GM23338 (cell line): ENCODE measurements around the gene PRKX. TPM values are rescaled to one million over a fixed set of nuclear protein-coding genes. Genes with fewer than 3 reads are reported as not detected.

Source experiments
- ATAC-seq: fragments of 200-7000 bp; cut with Tn5 transposase; 3 replicates; pipeline ENCODE4 v1.9.1; 2020
- DNase-seq: peaks from one replicate; pipeline ENCODE4 v3.0.0-alpha.2; 2015; ENCODE audit warnings: low spot score
- H2AFZ ChIP-seq: fragments of 200-600 bp; sonication (generic); 2 replicates; pipeline ENCODE4 v1.8.0; 2016; ENCODE audit warnings: antibody characterized with exemption, mild to moderate bottlenecking, moderate library complexity
- H3F3A ChIP-seq: fragments of 200-600 bp; sonication (generic); replicated peaks from 2 replicates; pipeline ENCODE4 v1.8.0; 2017; ENCODE audit warnings: antibody characterized with exemption, mixed run types, low read depth
- H3K27ac ChIP-seq: fragments of 200-600 bp; sonication (generic); 2 replicates; pipeline ENCODE4 v1.6.1; 2016; ENCODE audit warnings: low read depth
- H3K27me3 ChIP-seq: fragments of 200-600 bp; sonication (generic); 2 replicates; pipeline ENCODE4 v1.8.0; 2016; ENCODE audit warnings: mild to moderate bottlenecking, mixed run types, moderate library complexity; ENCODE audit not compliant: insufficient read depth
- H3K36me3 ChIP-seq: fragments of 200-600 bp; sonication (generic); 2 replicates; pipeline ENCODE4 v1.8.0; 2016; ENCODE audit warnings: mild to moderate bottlenecking; ENCODE audit not compliant: insufficient read depth
- H3K4me1 ChIP-seq: fragments of 200-600 bp; sonication (generic); 2 replicates; pipeline ENCODE4 v1.8.0; 2016; ENCODE audit warnings: mild to moderate bottlenecking, moderate library complexity; ENCODE audit not compliant: insufficient read depth
- H3K4me2 ChIP-seq: fragments of 200-600 bp; sonication (generic); 2 replicates; pipeline ENCODE4 v1.7.1; 2017; ENCODE audit warnings: mixed run types
- H3K4me3 ChIP-seq: fragments of 200-600 bp; sonication (generic); 2 replicates; pipeline ENCODE4 v1.6.1; 2016; ENCODE audit warnings: mixed run types
- H3K79me2 ChIP-seq: fragments of 200-600 bp; sonication (generic); replicated peaks from 2 replicates; pipeline ENCODE4 v1.8.0; 2017; ENCODE audit warnings: mild to moderate bottlenecking; ENCODE audit not compliant: insufficient read depth
- H3K9me2 ChIP-seq: fragments of 200-600 bp; sonication (generic); 2 replicates; pipeline ENCODE4 v1.8.0; 2017; ENCODE audit not compliant: insufficient read depth
- H4K20me1 ChIP-seq: fragments of 200-600 bp; sonication (generic); replicated peaks from 2 replicates; pipeline ENCODE4 v1.8.0; 2017; ENCODE audit warnings: mild to moderate bottlenecking; ENCODE audit not compliant: insufficient read depth
- H3K27ac Mint-ChIP-seq: 2 replicates; pipeline ENCODE4 v1.8.0; 2020; ENCODE audit warnings: inconsistent platforms, mild to moderate bottlenecking, moderate library complexity, mixed read lengths
- H3K27me3 Mint-ChIP-seq: 3 replicates; pipeline ENCODE4 v1.8.0; 2022; ENCODE audit warnings: low read depth, mild to moderate bottlenecking, moderate library complexity, mixed read lengths, inconsistent platforms; ENCODE audit not compliant: insufficient read depth, poor library complexity
- H3K36me3 Mint-ChIP-seq: 3 replicates; pipeline ENCODE4 v1.8.0; 2021; ENCODE audit warnings: low read depth, mild to moderate bottlenecking, inconsistent platforms, moderate library complexity, mixed read lengths
- H3K4me1 Mint-ChIP-seq: 3 replicates; pipeline ENCODE4 v1.8.0; 2020; ENCODE audit warnings: mild to moderate bottlenecking, inconsistent platforms, mixed read lengths
- H3K4me3 Mint-ChIP-seq: 3 replicates; pipeline ENCODE4 v1.8.0; 2021; ENCODE audit warnings: moderate library complexity, mild to moderate bottlenecking, inconsistent platforms, mixed read lengths
- H3K9me3 Mint-ChIP-seq: 3 replicates; pipeline ENCODE4 v1.8.0; 2020; ENCODE audit warnings: moderate library complexity, mild to moderate bottlenecking, inconsistent platforms, mixed read lengths
- NANOG ChIP-seq: IDR thresholded peaks from 2 replicates; pipeline ENCODE4 v1.6.1; 2016; ENCODE audit warnings: antibody characterized with exemption, borderline replicate concordance
- POLR2AphosphoS5 ChIP-seq: IDR thresholded peaks from 2 replicates; pipeline ENCODE4 v1.6.1; 2016; ENCODE audit warnings: antibody characterized with exemption, low read depth
- long read RNA-seq: library from polyadenylated mRNA; unstranded; transcript quantifications from one replicate; pipeline ENCODE4 v2.0.0, GENCODE V29; 2020; ENCODE audit not compliant: unreplicated experiment
- polyA plus RNA-seq: library from polyadenylated mRNA; unstranded; fragments of >200 nt; fragmentation: Nextera tagmentation; extraction: Ambion mirVana; gene quantifications from 2 replicates; pipeline ENCODE4 v1.2.1, GENCODE V29; 2016
- total RNA-seq: library from RNA; depleted of rRNA; stranded (reverse); fragments of >200 nt; shearing (Covaris generic); gene quantifications from 2 replicates; pipeline ENCODE4 v1.2.3, GENCODE V29; 2014; rRNA removed
- TF ChIP-seq, protein P1 (sequence below), 2 experiments: fragments of 200-600 bp in 1 of 2; sonication (generic) in 1 of 2; conservative IDR thresholded peaks; 2 replicates each; pipeline versions ENCODE4 v1.5.1 to v1.6.1; 2016 to 2017; ENCODE audit warnings: antibody characterized with exemption in 2 of 2, low read depth in 2 of 2, mild to moderate bottlenecking in 2 of 2, moderate library complexity in 1 of 2
- TF ChIP-seq, protein P2 (sequence below): fragments of 250-450 bp; sonication (Bioruptor Pico); IDR thresholded peaks from 2 replicates; pipeline ENCODE4 v1.5.0; 2020; ENCODE audit warnings: mild to moderate bottlenecking, moderate library complexity

PRKX gene
- total RNA-seq (43.5 and 71.8 TPM in 2 replicates), polyA plus RNA-seq (11.7 and 12.9 TPM in 2 replicates)
- long read RNA-seq, full-length matches to known transcripts, result 8 of 9 reads
- long read RNA-seq, partial matches to known transcripts, result 0 of 9 reads
- long read RNA-seq, other reads (novel, unspliced or antisense), result 1 of 9 reads

DNA sequence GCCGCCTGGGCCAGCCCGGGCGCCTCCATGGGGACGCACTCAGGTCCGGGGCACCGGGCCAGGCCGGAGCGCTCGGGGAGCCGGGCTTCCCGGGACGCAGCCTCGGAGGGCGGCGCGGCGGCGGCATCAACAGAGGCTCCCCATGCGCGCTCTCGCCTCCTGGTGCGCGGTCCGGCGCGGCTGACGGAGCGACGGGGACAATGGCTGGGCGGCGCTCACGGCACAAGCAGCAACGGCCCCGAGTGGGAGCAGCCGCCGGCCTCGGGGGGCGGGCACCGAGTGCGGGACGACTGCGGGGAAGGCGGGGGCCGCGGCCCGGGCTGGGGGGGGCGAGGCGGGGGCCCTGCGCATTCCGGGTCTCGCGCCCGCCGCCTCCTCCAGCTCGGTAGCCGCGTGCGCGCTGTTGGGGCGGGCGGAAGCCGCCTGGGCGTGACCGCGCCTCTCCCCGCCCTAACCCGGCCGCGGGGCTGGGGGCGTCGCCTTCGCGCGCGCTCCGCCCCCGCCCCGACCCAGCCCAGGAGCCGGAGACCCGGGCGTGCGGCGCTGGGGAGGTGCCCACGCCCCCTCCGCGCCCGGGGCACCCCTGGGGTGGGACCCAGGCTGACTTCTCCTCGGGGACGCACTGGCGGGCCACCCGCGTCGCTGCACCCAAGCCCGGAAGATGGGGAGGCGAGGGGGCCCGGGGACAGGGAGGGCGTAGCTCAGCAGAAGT lies at the start of gene PRKX:
Gene PRKX (minus strand): TSS at position 425 of the 712 bp plus-strand sequence. CDS start 396 bp downstream, at position 29.
- H3K9me2 ChIP-seq, result no peaks in the 10 kb centered on the region
- Mint-ChIP-seq H3K27ac (no peak within 1 kb of the TSS), H3K36me3 (peaks cover 2% of the 10 kb centered on the region; the same call in 2 of the 3 replicates), H3K9me3 (no peaks in the 10 kb centered on the region), H3K27me3 (peaks cover 4% of the 10 kb centered on the region), H3K4me1 (peaks cover 11% of the 10 kb centered on the region; the same call in 1 of the 3 replicates), H3K4me3 (peak within 1 kb of the TSS; percentile 85)
- peaks cover 5% of the 10 kb centered on the region; the same call in 1 of the 2 replicates for H3K27me3 ChIP-seq
- H3K27ac ChIP-seq, result no peak within 1 kb of the TSS
- peak; percentile 35; the same call in 1 of the 2 replicates for TF ChIP-seq POLR2AphosphoS5
- no peak for TF ChIP-seq NANOG
- TF ChIP-seq, protein P1, sequence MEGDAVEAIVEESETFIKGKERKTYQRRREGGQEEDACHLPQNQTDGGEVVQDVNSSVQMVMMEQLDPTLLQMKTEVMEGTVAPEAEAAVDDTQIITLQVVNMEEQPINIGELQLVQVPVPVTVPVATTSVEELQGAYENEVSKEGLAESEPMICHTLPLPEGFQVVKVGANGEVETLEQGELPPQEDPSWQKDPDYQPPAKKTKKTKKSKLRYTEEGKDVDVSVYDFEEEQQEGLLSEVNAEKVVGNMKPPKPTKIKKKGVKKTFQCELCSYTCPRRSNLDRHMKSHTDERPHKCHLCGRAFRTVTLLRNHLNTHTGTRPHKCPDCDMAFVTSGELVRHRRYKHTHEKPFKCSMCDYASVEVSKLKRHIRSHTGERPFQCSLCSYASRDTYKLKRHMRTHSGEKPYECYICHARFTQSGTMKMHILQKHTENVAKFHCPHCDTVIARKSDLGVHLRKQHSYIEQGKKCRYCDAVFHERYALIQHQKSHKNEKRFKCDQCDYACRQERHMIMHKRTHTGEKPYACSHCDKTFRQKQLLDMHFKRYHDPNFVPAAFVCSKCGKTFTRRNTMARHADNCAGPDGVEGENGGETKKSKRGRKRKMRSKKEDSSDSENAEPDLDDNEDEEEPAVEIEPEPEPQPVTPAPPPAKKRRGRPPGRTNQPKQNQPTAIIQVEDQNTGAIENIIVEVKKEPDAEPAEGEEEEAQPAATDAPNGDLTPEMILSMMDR (conservative IDR thresholded peaks at IDR 0.05; ENCODE audit: low read depth in 2 of 2), result no peak
- TF ChIP-seq, protein P2, sequence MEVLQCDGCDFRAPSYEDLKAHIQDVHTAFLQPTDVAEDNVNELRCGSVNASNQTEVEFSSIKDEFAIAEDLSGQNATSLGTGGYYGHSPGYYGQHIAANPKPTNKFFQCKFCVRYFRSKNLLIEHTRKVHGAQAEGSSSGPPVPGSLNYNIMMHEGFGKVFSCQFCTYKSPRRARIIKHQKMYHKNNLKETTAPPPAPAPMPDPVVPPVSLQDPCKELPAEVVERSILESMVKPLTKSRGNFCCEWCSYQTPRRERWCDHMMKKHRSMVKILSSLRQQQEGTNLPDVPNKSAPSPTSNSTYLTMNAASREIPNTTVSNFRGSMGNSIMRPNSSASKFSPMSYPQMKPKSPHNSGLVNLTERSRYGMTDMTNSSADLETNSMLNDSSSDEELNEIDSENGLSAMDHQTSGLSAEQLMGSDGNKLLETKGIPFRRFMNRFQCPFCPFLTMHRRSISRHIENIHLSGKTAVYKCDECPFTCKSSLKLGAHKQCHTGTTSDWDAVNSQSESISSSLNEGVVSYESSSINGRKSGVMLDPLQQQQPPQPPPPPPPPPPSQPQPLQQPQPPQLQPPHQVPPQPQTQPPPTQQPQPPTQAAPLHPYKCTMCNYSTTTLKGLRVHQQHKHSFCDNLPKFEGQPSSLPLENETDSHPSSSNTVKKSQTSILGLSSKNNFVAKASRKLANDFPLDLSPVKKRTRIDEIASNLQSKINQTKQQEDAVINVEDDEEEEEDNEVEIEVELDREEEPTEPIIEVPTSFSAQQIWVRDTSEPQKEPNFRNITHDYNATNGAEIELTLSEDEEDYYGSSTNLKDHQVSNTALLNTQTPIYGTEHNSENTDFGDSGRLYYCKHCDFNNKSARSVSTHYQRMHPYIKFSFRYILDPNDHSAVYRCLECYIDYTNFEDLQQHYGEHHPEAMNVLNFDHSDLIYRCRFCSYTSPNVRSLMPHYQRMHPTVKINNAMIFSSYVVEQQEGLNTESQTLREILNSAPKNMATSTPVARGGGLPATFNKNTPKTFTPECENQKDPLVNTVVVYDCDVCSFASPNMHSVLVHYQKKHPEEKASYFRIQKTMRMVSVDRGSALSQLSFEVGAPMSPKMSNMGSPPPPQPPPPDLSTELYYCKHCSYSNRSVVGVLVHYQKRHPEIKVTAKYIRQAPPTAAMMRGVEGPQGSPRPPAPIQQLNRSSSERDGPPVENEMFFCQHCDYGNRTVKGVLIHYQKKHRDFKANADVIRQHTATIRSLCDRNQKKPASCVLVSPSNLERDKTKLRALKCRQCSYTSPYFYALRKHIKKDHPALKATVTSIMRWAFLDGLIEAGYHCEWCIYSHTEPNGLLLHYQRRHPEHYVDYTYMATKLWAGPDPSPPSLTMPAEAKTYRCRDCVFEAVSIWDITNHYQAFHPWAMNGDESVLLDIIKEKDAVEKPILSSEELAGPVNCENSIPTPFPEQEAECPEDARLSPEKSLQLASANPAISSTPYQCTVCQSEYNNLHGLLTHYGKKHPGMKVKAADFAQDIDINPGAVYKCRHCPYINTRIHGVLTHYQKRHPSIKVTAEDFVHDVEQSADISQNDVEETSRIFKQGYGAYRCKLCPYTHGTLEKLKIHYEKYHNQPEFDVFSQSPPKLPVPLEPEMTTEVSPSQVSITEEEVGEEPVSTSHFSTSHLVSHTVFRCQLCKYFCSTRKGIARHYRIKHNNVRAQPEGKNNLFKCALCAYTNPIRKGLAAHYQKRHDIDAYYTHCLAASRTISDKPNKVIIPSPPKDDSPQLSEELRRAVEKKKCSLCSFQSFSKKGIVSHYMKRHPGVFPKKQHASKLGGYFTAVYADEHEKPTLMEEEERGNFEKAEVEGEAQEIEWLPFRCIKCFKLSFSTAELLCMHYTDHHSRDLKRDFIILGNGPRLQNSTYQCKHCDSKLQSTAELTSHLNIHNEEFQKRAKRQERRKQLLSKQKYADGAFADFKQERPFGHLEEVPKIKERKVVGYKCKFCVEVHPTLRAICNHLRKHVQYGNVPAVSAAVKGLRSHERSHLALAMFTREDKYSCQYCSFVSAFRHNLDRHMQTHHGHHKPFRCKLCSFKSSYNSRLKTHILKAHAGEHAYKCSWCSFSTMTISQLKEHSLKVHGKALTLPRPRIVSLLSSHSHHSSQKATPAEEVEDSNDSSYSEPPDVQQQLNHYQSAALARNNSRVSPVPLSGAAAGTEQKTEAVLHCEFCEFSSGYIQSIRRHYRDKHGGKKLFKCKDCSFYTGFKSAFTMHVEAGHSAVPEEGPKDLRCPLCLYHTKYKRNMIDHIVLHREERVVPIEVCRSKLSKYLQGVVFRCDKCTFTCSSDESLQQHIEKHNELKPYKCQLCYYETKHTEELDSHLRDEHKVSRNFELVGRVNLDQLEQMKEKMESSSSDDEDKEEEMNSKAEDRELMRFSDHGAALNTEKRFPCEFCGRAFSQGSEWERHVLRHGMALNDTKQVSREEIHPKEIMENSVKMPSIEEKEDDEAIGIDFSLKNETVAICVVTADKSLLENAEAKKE (CRISPR knock-in tag), result no peak
- DNase-seq (peak; percentile 55), ATAC-seq (peak; percentile 78)
- H3K4me3 ChIP-seq, result peak within 1 kb of the TSS; percentile 63
- no peaks in the 10 kb centered on the region for H3F3A ChIP-seq
- H4K20me1 ChIP-seq, result no peaks in the 10 kb centered on the region
- no peaks in the 10 kb centered on the region for H3K4me1 ChIP-seq
- no peak within 1 kb of the TSS for H2AFZ ChIP-seq
- H3K4me2 ChIP-seq, result peak within 1 kb of the TSS; percentile 84
- peaks cover 25% of the 10 kb centered on the region for H3K79me2 ChIP-seq
- no peaks in the 10 kb centered on the region for H3K36me3 ChIP-seq
